H1 (cell line): ENCODE measurements around the gene TMEM79. TPM values are rescaled to one million over a fixed set of nuclear protein-coding genes. Genes with fewer than 3 reads are reported as not detected.

Source experiments
- CTCF ChIA-PET: fragments of 300-600 bp; sonication (Branson Sonifier 250); formaldehyde crosslinking; loops from one replicate; lab custom pipeline; 2021; ENCODE audit not compliant: partially characterized antibody; lab: Charles Lee
- POLR2A ChIA-PET: fragments of 300-600 bp; sonication (Branson Sonifier 250); formaldehyde crosslinking; loops from one replicate; lab custom pipeline; 2021; ENCODE audit warnings: inconsistent platforms; ENCODE audit not compliant: partially characterized antibody; lab: Charles Lee
- DNase-seq, 2 experiments: peaks; one replicate each; pipeline versions ENCODE4 v3.0.0 to v3.0.0-alpha.2; 2010 to 2022; ENCODE audit warnings: low spot score in 2 of 2, low read depth in 1 of 2, mixed read lengths in 1 of 2
- FAIRE-seq: peaks from 2 replicates; lab custom pipeline; 2011; peaks lifted over from hg19 to GRCh38; lab: Jason Lieb, UNC
- H2AFZ ChIP-seq: 2 replicates; pipeline ENCODE4 v1.8.1; 2012; ENCODE audit warnings: low read length, inconsistent platforms
- H2AK5ac ChIP-seq: 2 replicates; pipeline ENCODE4 v1.6.1; 2013; ENCODE audit warnings: low read depth, low read length
- H2BK120ac ChIP-seq: replicated peaks from 2 replicates; pipeline ENCODE3; 2013; ENCODE audit warnings: low read depth, low read length, inconsistent platforms
- H2BK12ac ChIP-seq: 2 replicates; pipeline ENCODE4 v1.6.1; 2013; ENCODE audit warnings: low read depth, low read length
- H2BK15ac ChIP-seq: 2 replicates; pipeline ENCODE4 v1.6.1; 2013; ENCODE audit warnings: low read length
- H2BK20ac ChIP-seq: 2 replicates; pipeline ENCODE4 v1.6.1; 2013; ENCODE audit warnings: low read length
- H2BK5ac ChIP-seq: 2 replicates; pipeline ENCODE4 v1.6.1; 2013; ENCODE audit warnings: low read depth, low read length
- H3K14ac ChIP-seq: 2 replicates; pipeline ENCODE4 v1.6.1; 2013; ENCODE audit warnings: inconsistent platforms; ENCODE audit not compliant: insufficient read length
- H3K18ac ChIP-seq: 2 replicates; pipeline ENCODE4 v1.6.1; 2013; ENCODE audit warnings: low read length; ENCODE audit errors: extremely low read depth
- H3K23ac ChIP-seq: 2 replicates; pipeline ENCODE4 v1.6.1; 2013; ENCODE audit warnings: inconsistent platforms; ENCODE audit not compliant: insufficient read length
- H3K23me2 ChIP-seq: 2 replicates; pipeline ENCODE4 v1.6.1; 2013; ENCODE audit warnings: low read depth, low read length
- H3K27ac ChIP-seq: 2 replicates; pipeline ENCODE4 v1.6.1; 2011; ENCODE audit warnings: low read depth, low read length, inconsistent platforms
- H3K27me3 ChIP-seq, 4 experiments: replicated peaks in 1 of 4; 1 replicate in 1 of 4; 2 replicates in 3 of 4; pipeline versions ENCODE4 v1.6.1 to v1.8.1; 2011 to 2013; ENCODE audit warnings: low read length in 3 of 4, mild to moderate bottlenecking in 3 of 4, inconsistent platforms in 2 of 4, mixed read lengths in 2 of 4, moderate library complexity in 1 of 4; ENCODE audit not compliant: control insufficient read depth in 3 of 4, insufficient read depth in 3 of 4; ENCODE audit errors: extremely low read depth in 1 of 4
- H3K36me3 ChIP-seq, 4 experiments: 2 replicates each; pipeline versions ENCODE4 v1.6.1 to v1.8.1; 2011 to 2013; ENCODE audit warnings: mild to moderate bottlenecking in 4 of 4, low read length in 3 of 4, moderate library complexity in 2 of 4, control low read depth in 1 of 4, inconsistent platforms in 1 of 4; ENCODE audit not compliant: insufficient read depth in 4 of 4, control insufficient read depth in 2 of 4
- H3K4ac ChIP-seq: replicated peaks from 2 replicates; pipeline ENCODE3; 2013; ENCODE audit warnings: low read length, low read depth, mixed read lengths, inconsistent platforms; ENCODE audit not compliant: insufficient read length
- H3K4me1 ChIP-seq, 4 experiments: replicated peaks in 1 of 4; 1 replicate in 1 of 4; 2 replicates in 3 of 4; pipeline versions ENCODE4 v1.6.1 to v1.8.1; 2011 to 2013; ENCODE audit warnings: low read length in 3 of 4, inconsistent platforms in 2 of 4, mixed read lengths in 1 of 4; ENCODE audit not compliant: insufficient read depth in 4 of 4, control insufficient read depth in 3 of 4
- H3K4me2 ChIP-seq, 2 experiments: 2 replicates each; pipeline versions ENCODE4 v1.6.1 to v1.8.1; 2011 to 2013; ENCODE audit warnings: low read depth in 2 of 2, low read length in 2 of 2, control low read depth in 1 of 2, inconsistent platforms in 1 of 2, mild to moderate bottlenecking in 1 of 2; ENCODE audit not compliant: insufficient read depth in 1 of 2
- H3K4me3 ChIP-seq, 4 experiments: fragments of 200-600, 300-600 bp in 1 of 4; sonication (generic), shearing (Covaris generic), sonication (Bioruptor Twin) in 1 of 4; 2 replicates each; pipeline versions ENCODE4 v1.5.1 to v1.8.1; 2011 to 2016; ENCODE audit warnings: low read length in 4 of 4, low read depth in 3 of 4, control low read depth in 2 of 4, inconsistent platforms in 2 of 4, mild to moderate bottlenecking in 2 of 4, mixed read lengths in 1 of 4, moderate library complexity in 1 of 4; ENCODE audit not compliant: insufficient read depth in 2 of 4; ENCODE audit errors: extremely low read depth in 1 of 4
- H3K56ac ChIP-seq: replicated peaks from 2 replicates; pipeline ENCODE3; 2013; ENCODE audit warnings: low read depth, mild to moderate bottlenecking, mixed read lengths, low read length, inconsistent platforms; ENCODE audit not compliant: insufficient read length
- H3K79me1 ChIP-seq: 2 replicates; pipeline ENCODE4 v1.6.1; 2013; ENCODE audit warnings: low read depth, low read length, control low read depth
- H3K79me2 ChIP-seq, 2 experiments: 2 replicates each; pipeline versions ENCODE4 v1.6.1 to v1.8.1; 2012 to 2013; ENCODE audit warnings: low read length in 2 of 2, mild to moderate bottlenecking in 2 of 2, inconsistent platforms in 1 of 2; ENCODE audit not compliant: insufficient read depth in 2 of 2, control insufficient read depth in 1 of 2
- H3K9ac ChIP-seq, 4 experiments: replicated peaks in 1 of 4; 1 replicate in 1 of 4; 2 replicates in 3 of 4; pipeline versions ENCODE4 v1.6.1 to v1.8.1; 2011 to 2013; ENCODE audit warnings: low read depth in 3 of 4, low read length in 3 of 4, control low read depth in 2 of 4, mild to moderate bottlenecking in 2 of 4, moderate library complexity in 2 of 4, inconsistent platforms in 1 of 4; ENCODE audit errors: extremely low read depth in 1 of 4
- H3K9me3 ChIP-seq, 2 experiments: 2 replicates each; pipeline versions ENCODE4 v1.6.1 to v1.8.1; 2012 to 2013; ENCODE audit warnings: mild to moderate bottlenecking in 2 of 2, moderate library complexity in 2 of 2, control low read depth in 1 of 2, inconsistent platforms in 1 of 2, low read depth in 1 of 2, low read length in 1 of 2, mixed read lengths in 1 of 2; ENCODE audit not compliant: insufficient read depth in 2 of 2
- H4K20me1 ChIP-seq, 2 experiments: replicated peaks in 1 of 2; 2 replicates each; pipeline versions ENCODE3 to v1.8.1; 2011 to 2013; ENCODE audit warnings: inconsistent platforms in 2 of 2, low read length in 2 of 2, mild to moderate bottlenecking in 1 of 2; ENCODE audit not compliant: insufficient read depth in 2 of 2, control insufficient read depth in 1 of 2
- H4K5ac ChIP-seq: 2 replicates; pipeline ENCODE4 v1.6.1; 2013; ENCODE audit warnings: low read length, low read depth, mixed read lengths, inconsistent platforms; ENCODE audit not compliant: insufficient read length
- H4K8ac ChIP-seq: 2 replicates; pipeline ENCODE4 v1.8.0; 2013; ENCODE audit warnings: mild to moderate bottlenecking, moderate library complexity, low read length, inconsistent platforms; ENCODE audit not compliant: insufficient read depth; ENCODE audit errors: extremely low read depth
- H4K91ac ChIP-seq: replicated peaks from 2 replicates; pipeline ENCODE3; 2013; ENCODE audit warnings: low read length, mixed read lengths, inconsistent platforms; ENCODE audit not compliant: insufficient read length
- BACH1 ChIP-seq: IDR thresholded peaks from 2 replicates; pipeline ENCODE4 v1.6.1; 2012; ENCODE audit warnings: low read length, improper control_type of control experiment
- POLR2AphosphoS5 ChIP-seq: IDR thresholded peaks from 2 replicates; pipeline ENCODE4 v1.6.1; 2011; ENCODE audit warnings: low read depth, low read length
- WGBS, 2 experiments: shearing (Covaris generic) in 1 of 2; methylation state at CpG; one replicate each; pipeline versions ENCODE4 v1.1.6 to v1.1.7; 2013 to 2015; ENCODE audit warnings: low lambda C conversion rate in 2 of 2, mixed read lengths in 2 of 2, inconsistent platforms in 1 of 2, low coverage in 1 of 2, missing lambda C conversion rate in 1 of 2; ENCODE audit not compliant: insufficient replicate concordance in 2 of 2, insufficient coverage in 1 of 2, insufficient read length in 1 of 2; ENCODE audit errors: extremely low coverage in 1 of 2, missing lambda C conversion rate in 1 of 2; 5-methylcytosine and 5-hydroxymethylcytosine counted together
- polyA plus RNA-seq, 7 experiments: library from polyadenylated mRNA; depleted of rRNA in 3 of 7; stranded (reverse) in 5 of 7; unstranded in 2 of 7; fragments of >200 nt in 5 of 7; fragments of 200-250 nt in 2 of 7; gene quantifications; 1 replicate in 5 of 7; 2 replicates in 1 of 7; 4 replicates in 1 of 7; pipeline versions ENCODE4 v1.2.1 to v1.2.3, GENCODE V29; 2011 to 2013; ENCODE audit warnings: missing spikeins in 2 of 7, mixed read lengths in 2 of 7
- total RNA-seq: library from RNA; stranded (reverse); fragmentation: NEBNext Ultra II Directional; extraction: Animal tissue kit (Norgen Biotek cat#: 25700); gene quantifications from 2 replicates; pipeline ENCODE4 v1.2.1, GENCODE V29; 2021

TMEM79 gene
- total and polyA plus RNA-seq, 2 of the 8 experiments (the other 6 are each of a cell fraction or from before 2014, with no cell fraction given): 2.1 to 2.3 TPM

GRCh38 chr1:156247460-156248322 is 36.4 kb upstream of the TMEM79 start, which contains the start of gene PAQR6:
PAQR6 (minus strand) TSS chr1:156248056; CDS start chr1:156246731, 1,325 bp downstream.
- Histone ChIP-seq H3K9me3 (no peaks in the 10 kb centered on the region), H3K23me2 (no peaks in the 10 kb centered on the region), H3K18ac (peak within 1 kb of the TSS; percentile 38; the same call in 1 of the 2 replicates), H4K91ac (no peak within 1 kb of the TSS), H2BK15ac (no peak within 1 kb of the TSS), H3K4me2 (peak within 1 kb of the TSS in 1 of 2 experiments; percentile 17; a peak in 1 of 4 replicates), H3K9ac (no peak within 1 kb of the TSS), H3K36me3 (peaks cover 19 to 38% (median 27%) of the 10 kb centered on the region in 4 experiments), H2BK5ac (no peak within 1 kb of the TSS), H3K14ac (no peak within 1 kb of the TSS), H2AFZ (no peak within 1 kb of the TSS), H2BK12ac (no peak within 1 kb of the TSS), H4K20me1 (peaks cover 0 to 5% of the 10 kb centered on the region in 2 experiments), H3K56ac (no peak within 1 kb of the TSS), H3K4me3 (no peak within 1 kb of the TSS), H3K23ac (no peak within 1 kb of the TSS), H2BK120ac (no peak within 1 kb of the TSS), H2BK20ac (0 out of 2 replicates have a peak within 1 kb of the TSS, but pooled peaks have one; percentile 61), H3K4ac (no peak within 1 kb of the TSS), H2AK5ac (no peak within 1 kb of the TSS; the same call in 1 of the 2 replicates), H3K79me1 (no peaks in the 10 kb centered on the region), H3K27ac (peak within 1 kb of the TSS; percentile 8; the same call in 1 of the 2 replicates), H4K5ac (peak within 1 kb of the TSS; percentile 25), H4K8ac (peak within 1 kb of the TSS; percentile 58), H3K4me1 (peaks cover 0 to 16% (median 9%) of the 10 kb centered on the region in 4 experiments), H3K27me3 (no peaks in the 10 kb centered on the region), H3K79me2 (no peaks in the 10 kb centered on the region)
- 86% methylated on average over 16 of the region's 16 CpGs; no CpG with 5 or more reads in 1 of the 2 experiments for WGBS, 2 experiments
- DNase-seq: peak in 1 of 2 experiments; percentile 64
- POLR2A ChIA-PET: interaction anchor here (0.6 to 11.8 kb wide), 21 partner anchors 9 to 198 kb away, joined by 3 to 102 read pairs (median 4); partner anchors contain the start of genes PMF1, SMG5 and TMEM79
- peak; percentile 53; the same call in 1 of the 2 replicates for TF ChIP-seq POLR2AphosphoS5
- no peak for TF ChIP-seq BACH1
- CTCF ChIA-PET: interaction anchor here (0.7 to 47.2 kb wide), 11 partner anchors 9 to 151 kb away, joined by 3 to 1265 read pairs (median 4); partner anchors contain the start of gene SEMA4A
- no peak for FAIRE-seq
